DMS153 treated with DMSO at 0.1 percent for 48 hours (cell line): ENCODE results near the gene ARHGAP9.

Experiments used
- DNase-seq: peaks from one replicate; lab custom pipeline; 2025; ENCODE audit not compliant: unreplicated experiment; lab: John Stamatoyannopoulos, UW

The ARHGAP9 gene

GRCh38 chr12:57479376-57480115, at the start of gene ARHGAP9:
ARHGAP9 (minus strand) TSS chr12:57479866; CDS start chr12:57479406, 460 bp downstream.
- DNase-seq: no peak

- no peak for DNase-seq
Measured at GRCh38 chr12:57528831-57529555, 49.3 kb upstream of the ARHGAP9 start.

- DNase-seq: no peak
Measured at GRCh38 chr12:57528176-57528575, 48.5 kb upstream of the ARHGAP9 start.

DNA sequence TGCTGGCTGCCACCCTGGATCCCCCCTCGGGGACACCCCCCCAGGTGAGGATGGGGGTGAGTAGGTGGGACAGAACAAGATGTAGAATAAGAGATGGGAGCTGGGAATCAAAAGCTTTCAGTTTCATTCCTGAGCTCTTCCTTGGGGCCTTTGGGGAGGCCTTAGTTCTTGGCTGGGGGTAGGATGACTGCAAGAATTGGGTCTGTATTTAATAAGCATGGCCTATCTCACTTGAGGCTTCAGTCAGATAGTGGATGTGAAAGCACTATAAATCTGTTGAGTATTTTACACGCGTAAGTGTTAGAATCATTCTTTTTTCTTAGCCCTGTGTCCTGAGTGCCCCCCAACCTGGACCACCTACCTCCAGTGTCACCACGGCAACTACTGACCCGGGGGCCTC, 47.5 kb upstream of the ARHGAP9 start:
- DNase-seq: no peak

- DNase-seq: no peak
Measured at GRCh38 chr12:57526477-57527126, 46.9 kb upstream of the ARHGAP9 start.

DNA sequence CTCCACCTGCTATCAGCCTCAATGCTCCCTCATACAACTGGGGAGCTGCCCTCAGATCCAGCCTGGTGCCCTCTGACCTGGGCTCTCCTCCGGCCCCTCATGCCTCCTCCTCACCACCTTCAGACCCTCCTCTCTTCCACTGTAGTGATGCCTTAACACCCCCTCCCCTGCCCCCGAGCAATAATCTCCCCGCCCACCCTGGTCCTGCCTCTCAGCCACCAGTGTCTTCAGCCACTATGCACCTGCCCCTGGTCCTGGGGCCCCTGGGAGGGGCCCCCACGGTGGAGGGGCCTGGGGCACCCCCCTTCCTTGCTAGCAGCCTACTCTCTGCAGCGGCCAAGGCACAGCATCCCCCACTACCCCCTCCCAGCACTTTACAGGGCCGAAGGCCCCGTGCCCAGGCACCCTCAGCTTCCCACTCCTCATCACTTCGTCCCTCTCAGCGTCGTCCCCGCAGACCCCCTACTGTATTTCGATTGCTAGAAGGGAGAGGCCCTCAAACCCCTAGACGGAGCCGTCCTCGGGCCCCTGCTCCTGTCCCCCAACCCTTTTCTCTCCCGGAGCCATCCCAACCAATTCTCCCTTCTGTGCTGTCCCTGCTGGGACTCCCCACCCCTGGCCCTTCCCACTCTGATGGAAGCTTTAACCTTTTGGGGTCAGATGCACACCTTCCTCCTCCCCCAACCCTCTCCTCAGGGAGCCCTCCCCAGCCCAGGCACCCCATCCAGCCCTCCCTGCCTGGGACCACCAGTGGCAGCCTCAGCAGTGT, 46.1 kb upstream of the ARHGAP9 start:
- DNase-seq: no peak

GRCh38 chr12:57524814-57525614, 45.3 kb upstream of the ARHGAP9 start:
- DNase-seq: no peak

- no peak for DNase-seq
Measured at GRCh38 chr12:57523706-57524614, 44.3 kb upstream of the ARHGAP9 start.

- no peak for DNase-seq
Measured at GRCh38 chr12:57522887-57523705, 43.4 kb upstream of the ARHGAP9 start.

DNA sequence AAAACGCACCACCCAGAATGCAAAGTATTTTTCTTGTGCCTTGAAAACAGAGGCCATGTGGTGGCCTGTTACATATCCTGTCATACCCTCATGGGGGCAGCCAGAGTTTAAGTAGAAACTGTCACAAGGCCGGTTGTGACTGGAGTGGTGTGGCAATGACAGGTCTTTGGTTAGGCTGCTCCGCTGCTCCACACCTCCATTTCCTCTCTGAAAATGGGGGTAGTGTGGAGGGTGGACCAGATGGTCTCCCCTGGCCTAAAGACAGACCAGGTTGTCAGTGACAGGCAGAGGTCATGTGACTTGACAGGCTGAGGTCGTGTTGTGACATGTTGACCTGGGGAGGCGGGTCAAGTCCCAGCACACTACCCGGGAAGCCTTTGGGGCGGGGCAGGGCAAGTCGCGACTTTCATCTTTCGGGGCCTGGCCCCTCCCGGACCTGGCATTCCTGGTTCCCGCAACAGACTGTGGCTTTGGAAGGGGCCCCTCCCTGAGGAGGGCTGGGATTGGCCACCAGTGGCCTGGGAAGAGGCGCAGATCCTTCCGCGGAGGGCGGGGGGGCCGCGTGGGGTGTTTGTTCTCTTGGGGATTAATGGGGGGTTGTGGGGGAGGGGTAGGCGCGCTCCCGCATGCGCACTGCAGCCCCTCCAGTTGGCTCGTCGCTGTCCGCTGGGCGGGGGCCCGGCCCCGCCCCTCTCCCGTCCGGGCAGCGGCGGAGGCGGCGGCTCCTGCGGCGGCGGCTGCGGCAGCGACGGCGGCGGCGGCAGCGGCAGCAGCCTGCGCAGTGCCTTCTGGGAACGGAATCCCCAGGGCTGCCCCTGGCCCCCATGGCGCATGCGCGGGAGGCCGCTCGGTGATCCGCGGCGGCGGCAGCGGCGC, 42.6 kb upstream of the ARHGAP9 start, which contains the start of gene MBD6:
Gene MBD6 (plus strand): TSS at position 814 of the 876 bp plus-strand sequence. CDS start 1,480 bp downstream, outside the sequence.
- DNase-seq: peak; percentile 80

- no peak for DNase-seq
Measured at GRCh38 chr12:57521525-57522010, 41.9 kb upstream of the ARHGAP9 start.

GRCh38 chr12:57520053-57520818, 40.6 kb upstream of the ARHGAP9 start, which contains the start of gene DDIT3:
DDIT3 (minus strand) TSS chr12:57520514; CDS start chr12:57517406, 3,108 bp downstream.
- peak; percentile 97 for DNase-seq

DNA sequence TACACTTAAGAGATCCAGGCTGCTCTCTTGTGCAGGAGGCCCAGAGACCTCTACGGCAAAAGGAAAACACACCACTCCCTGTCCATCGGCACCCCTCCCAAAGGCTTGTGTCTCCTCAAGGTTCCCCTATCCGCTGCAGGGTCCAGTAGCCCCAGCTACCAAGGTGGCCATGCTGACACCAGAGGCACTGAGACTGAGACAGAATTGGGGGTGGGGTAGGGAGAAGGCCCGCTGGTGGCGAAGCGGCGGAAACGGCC, 40.1 kb upstream of the ARHGAP9 start:
- no peak for DNase-seq

- DNase-seq: no peak
Measured at GRCh38 chr12:57518920-57519795, 39.5 kb upstream of the ARHGAP9 start.

DNA sequence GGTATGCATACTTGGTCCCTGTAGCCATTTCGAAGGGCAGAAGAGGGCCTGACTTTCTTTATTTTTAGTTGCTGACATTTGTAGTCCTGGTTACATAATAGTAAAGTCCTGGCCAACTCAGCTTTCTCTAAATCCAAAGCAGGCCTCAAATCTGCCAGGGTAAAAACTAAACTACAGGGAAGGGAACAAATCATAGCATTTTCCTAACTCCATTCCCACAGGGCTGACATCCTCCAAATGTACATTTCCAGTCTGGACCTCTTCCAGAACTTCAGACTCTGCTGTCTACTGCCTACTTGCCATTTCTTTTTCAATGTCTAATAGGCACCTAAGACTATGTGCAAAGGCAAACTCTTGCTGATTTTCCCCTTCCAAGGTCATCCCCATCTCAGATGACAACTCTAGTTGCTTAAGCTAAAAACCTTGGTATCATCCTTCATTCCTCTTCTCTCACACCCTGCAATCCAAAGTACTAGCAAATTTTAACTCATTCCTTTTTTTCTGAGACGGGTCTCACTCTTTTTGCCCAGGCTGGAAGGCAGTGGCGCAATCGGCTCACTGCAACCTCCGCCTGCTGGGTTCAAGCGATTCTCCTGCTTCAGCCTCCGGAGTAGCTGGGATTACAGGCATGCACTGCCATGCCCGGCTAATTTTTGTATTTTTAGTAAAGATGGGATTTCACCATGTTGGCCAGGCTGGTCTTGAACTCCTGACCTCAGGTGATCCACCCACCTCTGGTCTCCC, 38.7 kb upstream of the ARHGAP9 start:
- DNase-seq: no peak
